Neuron (in vitro differentiated cells): ENCODE results near the gene TBKBP1.
"Not testable (repeated sequence)": the region's sequence is repeated elsewhere in the genome, so short reads cannot be mapped to it uniquely, and the experiment has no call there.

ENCODE experiments used
- H2AFZ ChIP-seq: one replicate; pipeline ENCODE4 v1.6.1; 2013; ENCODE audit warnings: low read depth, mild to moderate bottlenecking, inconsistent platforms, low read length, moderate library complexity
- H3K27me3 ChIP-seq: one replicate; pipeline ENCODE4 v1.6.1; 2013; ENCODE audit warnings: low read length; ENCODE audit not compliant: insufficient read depth
- H3K36me3 ChIP-seq: one replicate; pipeline ENCODE4 v1.6.1; 2013; ENCODE audit warnings: low read length; ENCODE audit not compliant: insufficient read depth
- H3K4me1 ChIP-seq: one replicate; pipeline ENCODE4 v1.6.1; 2013; ENCODE audit warnings: low read length; ENCODE audit not compliant: insufficient read depth
- H3K4me3 ChIP-seq: 2 replicates; pipeline ENCODE4 v1.5.1; 2013; ENCODE audit warnings: mild to moderate bottlenecking, low read length, moderate library complexity
- H3K9me3 ChIP-seq: one replicate; pipeline ENCODE4 v1.6.1; 2013; ENCODE audit warnings: low read length

Gene TBKBP1

GRCh38 chr17:47739945-47740344, 46.0 kb downstream of the TBKBP1 start:
- H3K4me3 ChIP-seq, H3K4me1 ChIP-seq, H2AFZ ChIP-seq, H3K36me3 ChIP-seq, H3K9me3 ChIP-seq: not testable (repeated sequence)
- H3K27me3 ChIP-seq = peaks cover 38% of the 10 kb centered on the region

GRCh38 chr17:47741109-47741792, 47.3 kb downstream of the TBKBP1 start:
- Histone ChIP-seq H3K9me3 (no peaks in the 10 kb centered on the region), H3K27me3 (peaks cover 35% of the 10 kb centered on the region), H3K4me3 (no peak overlapping the region), H3K4me1 (no peaks in the 10 kb centered on the region), H3K36me3 (no peaks in the 10 kb centered on the region), H2AFZ (no peak overlapping the region)

- H3K27me3 ChIP-seq = peaks cover 29% of the 10 kb centered on the region
- H3K9me3 ChIP-seq = no peaks in the 10 kb centered on the region
- H3K36me3 ChIP-seq = no peaks in the 10 kb centered on the region
- H3K4me1 ChIP-seq = no peaks in the 10 kb centered on the region
- no peak overlapping the region for H2AFZ ChIP-seq
- no peak overlapping the region for H3K4me3 ChIP-seq
Measured at GRCh38 chr17:47741793-47742145, 47.8 kb downstream of the TBKBP1 start.

GRCh38 chr17:47742319-47743181, 48.6 kb downstream of the TBKBP1 start:
- peaks cover 24% of the 10 kb centered on the region for H3K27me3 ChIP-seq
- H2AFZ ChIP-seq = no peak overlapping the region
- H3K4me3 ChIP-seq = no peak overlapping the region
- H3K36me3 ChIP-seq = no peaks in the 10 kb centered on the region
- no peaks in the 10 kb centered on the region for H3K4me1 ChIP-seq
- no peaks in the 10 kb centered on the region for H3K9me3 ChIP-seq

GRCh38 chr17:47744168-47745036, 50.4 kb downstream of the TBKBP1 start:
- no peaks in the 10 kb centered on the region for H3K9me3 ChIP-seq
- H3K36me3 ChIP-seq = no peaks in the 10 kb centered on the region
- peaks cover 25% of the 10 kb centered on the region for H3K27me3 ChIP-seq
- no peak overlapping the region for H3K4me3 ChIP-seq
- no peaks in the 10 kb centered on the region for H3K4me1 ChIP-seq
- no peak overlapping the region for H2AFZ ChIP-seq

- Histone ChIP-seq H3K36me3 (no peaks in the 10 kb centered on the region), H3K4me3 (no peak overlapping the region), H2AFZ (no peak overlapping the region), H3K27me3 (peaks cover 26% of the 10 kb centered on the region), H3K9me3 (no peaks in the 10 kb centered on the region), H3K4me1 (no peaks in the 10 kb centered on the region)
Measured at GRCh38 chr17:47745037-47745380, 51.0 kb downstream of the TBKBP1 start.

- Histone ChIP-seq H3K9me3 (no peaks in the 10 kb centered on the region), H3K27me3 (peaks cover 6% of the 10 kb centered on the region), H3K4me3 (no peak overlapping the region), H3K4me1 (no peaks in the 10 kb centered on the region), H3K36me3 (no peaks in the 10 kb centered on the region), H2AFZ (no peak overlapping the region)
Measured at GRCh38 chr17:47751471-47751870, 57.5 kb downstream of the TBKBP1 start.

GRCh38 chr17:47757386-47757785, 63.4 kb downstream of the TBKBP1 start:
- peaks cover 3% of the 10 kb centered on the region for H3K9me3 ChIP-seq
- H2AFZ ChIP-seq = no peak overlapping the region
- no peaks in the 10 kb centered on the region for H3K4me1 ChIP-seq
- H3K4me3 ChIP-seq = no peak overlapping the region
- H3K36me3 ChIP-seq = no peaks in the 10 kb centered on the region
- peaks cover 13% of the 10 kb centered on the region for H3K27me3 ChIP-seq

- Histone ChIP-seq H3K4me1 (no peaks in the 10 kb centered on the region), H2AFZ (no peak overlapping the region), H3K4me3 (no peak overlapping the region), H3K9me3 (peaks cover 3% of the 10 kb centered on the region), H3K27me3 (peaks cover 9% of the 10 kb centered on the region), H3K36me3 (no peaks in the 10 kb centered on the region)
Measured at GRCh38 chr17:47760409-47761140, 66.6 kb downstream of the TBKBP1 start.
